NT2/D1 (cell line): Measurements from ENCODE around the gene SPATA2.
"Not testable (repeated sequence)": the region's sequence is repeated elsewhere in the genome, so short reads cannot be mapped to it uniquely, and the experiment has no call there.

Experiments used
- SUZ12 ChIP-seq: IDR thresholded peaks from 2 replicates; pipeline ENCODE4 v1.6.1; 2011; ENCODE audit not compliant: insufficient read length, insufficient read depth; ENCODE audit errors: extremely low read depth
- YY1 ChIP-seq: IDR thresholded peaks from 2 replicates; pipeline ENCODE4 v1.6.1; 2011; ENCODE audit not compliant: insufficient read length, insufficient read depth
- ZNF274 ChIP-seq: IDR thresholded peaks from 2 replicates; pipeline ENCODE4 v1.6.1; 2011; ENCODE audit warnings: mild to moderate bottlenecking, low read depth, low read length

GRCh38 chr20:49955830-49956396 lies 40.6 kb upstream of the SPATA2 start:
- TF ChIP-seq YY1, ZNF274, SUZ12: not testable (repeated sequence)
